Measurements from ENCODE around the gene RMND1.

DNA sequence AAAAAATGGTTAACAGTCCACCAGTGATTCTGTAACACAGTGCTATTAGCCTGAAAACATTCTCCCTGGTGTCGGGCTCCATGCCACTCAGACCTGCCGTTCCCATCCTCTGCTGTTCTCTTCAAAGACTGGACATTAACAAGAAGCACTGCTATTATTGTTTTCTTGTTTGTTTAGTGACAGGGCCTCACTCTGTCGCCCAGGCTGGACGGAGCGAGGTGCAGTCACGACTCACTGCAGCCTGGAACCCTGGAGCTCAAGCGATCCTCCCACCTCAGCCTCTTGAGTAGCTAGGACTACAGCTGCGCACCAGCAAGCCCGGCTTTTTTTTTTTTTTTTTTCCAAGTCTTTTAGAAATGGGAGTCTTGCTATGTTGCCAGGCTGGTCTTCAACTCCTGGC, 9.6 kb downstream of the RMND1 start:
- TF ChIP-seq, protein P1, sequence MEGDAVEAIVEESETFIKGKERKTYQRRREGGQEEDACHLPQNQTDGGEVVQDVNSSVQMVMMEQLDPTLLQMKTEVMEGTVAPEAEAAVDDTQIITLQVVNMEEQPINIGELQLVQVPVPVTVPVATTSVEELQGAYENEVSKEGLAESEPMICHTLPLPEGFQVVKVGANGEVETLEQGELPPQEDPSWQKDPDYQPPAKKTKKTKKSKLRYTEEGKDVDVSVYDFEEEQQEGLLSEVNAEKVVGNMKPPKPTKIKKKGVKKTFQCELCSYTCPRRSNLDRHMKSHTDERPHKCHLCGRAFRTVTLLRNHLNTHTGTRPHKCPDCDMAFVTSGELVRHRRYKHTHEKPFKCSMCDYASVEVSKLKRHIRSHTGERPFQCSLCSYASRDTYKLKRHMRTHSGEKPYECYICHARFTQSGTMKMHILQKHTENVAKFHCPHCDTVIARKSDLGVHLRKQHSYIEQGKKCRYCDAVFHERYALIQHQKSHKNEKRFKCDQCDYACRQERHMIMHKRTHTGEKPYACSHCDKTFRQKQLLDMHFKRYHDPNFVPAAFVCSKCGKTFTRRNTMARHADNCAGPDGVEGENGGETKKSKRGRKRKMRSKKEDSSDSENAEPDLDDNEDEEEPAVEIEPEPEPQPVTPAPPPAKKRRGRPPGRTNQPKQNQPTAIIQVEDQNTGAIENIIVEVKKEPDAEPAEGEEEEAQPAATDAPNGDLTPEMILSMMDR (conservative IDR thresholded peaks at IDR 0.05; ENCODE audit: low read length) = no peak
- no peak for TF ChIP-seq EZH2phosphoT487 (IDR thresholded peaks at IDR 0.05; ENCODE audit: borderline replicate concordance)

Measured in Loucy (cell line).